VCaP (cell line): ENCODE results near the gene COL9A3.
"Not testable (repeated sequence)": the region's sequence is repeated elsewhere in the genome, so short reads cannot be mapped to it uniquely, and the experiment has no call there.

Experiments
- H3K27ac ChIP-seq: fragments of 450-650 bp; 2 replicates; pipeline ENCODE4 v1.5.1; 2017
- CTCF ChIP-seq: fragments of 450-650 bp; conservative IDR thresholded peaks from 2 replicates; pipeline ENCODE4 v1.5.1; 2017; ENCODE audit warnings: mild to moderate bottlenecking, moderate library complexity

The COL9A3 gene

GRCh38 chr20:62845416-62846160, 28.7 kb downstream of the COL9A3 start:
- TF ChIP-seq CTCF = no peak

GRCh38 chr20:62846166-62846890, 29.5 kb downstream of the COL9A3 start:
- no peak for TF ChIP-seq CTCF
- H3K27ac ChIP-seq = no peak overlapping the region

More at GRCh38 chr20:62845416-62846160, 28.7 kb downstream of the COL9A3 start:
- no peak overlapping the region for H3K27ac ChIP-seq

- H3K27ac ChIP-seq = not testable (repeated sequence)
Measured at GRCh38 chr20:62848917-62849316, 32.1 kb downstream of the COL9A3 start.

DNA sequence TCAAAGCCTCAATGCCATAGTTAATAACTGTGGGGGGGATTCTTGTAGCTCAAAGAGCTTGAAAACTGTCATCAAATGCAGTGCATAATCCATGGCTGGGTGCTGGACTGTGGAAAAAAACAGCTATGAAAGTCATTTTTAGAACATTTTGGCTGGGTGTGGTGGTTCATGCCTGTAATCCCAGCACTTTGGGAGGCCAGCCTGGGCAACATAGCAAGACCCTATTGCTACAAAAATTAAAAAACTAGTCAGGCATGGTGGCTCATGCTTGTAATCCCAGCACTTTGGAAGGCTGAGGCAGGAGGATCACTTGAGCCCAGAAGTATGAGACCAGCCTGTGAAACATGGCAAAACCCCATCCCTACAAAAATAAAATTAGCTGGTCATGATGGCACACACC, 32.6 kb downstream of the COL9A3 start:
- H3K27ac ChIP-seq = no peak overlapping the region
- no peak for TF ChIP-seq CTCF

- no peak for TF ChIP-seq CTCF
- no peak overlapping the region for H3K27ac ChIP-seq
Measured at GRCh38 chr20:62850333-62850974, 33.6 kb downstream of the COL9A3 start.

DNA sequence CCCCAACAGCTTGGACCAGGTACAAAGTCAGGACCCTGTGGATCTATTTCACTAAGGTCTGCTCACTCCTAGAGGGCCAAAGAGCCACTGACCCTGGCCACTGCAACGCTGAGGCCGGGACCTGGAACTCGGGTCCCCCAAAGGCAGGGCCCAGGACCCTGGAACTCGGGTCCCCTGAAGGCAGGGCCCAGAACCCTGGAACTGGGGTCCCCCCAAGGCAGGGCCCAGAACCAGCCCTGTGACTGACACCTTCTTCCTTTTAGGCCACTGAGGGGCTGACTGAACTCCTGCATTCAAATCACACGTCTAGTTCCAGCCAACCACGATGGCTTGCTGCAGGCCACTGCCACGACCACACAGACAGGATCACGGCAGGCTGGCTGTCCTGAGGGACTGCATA, 35.3 kb downstream of the COL9A3 start:
- no peak overlapping the region for H3K27ac ChIP-seq
- TF ChIP-seq CTCF = no peak

DNA sequence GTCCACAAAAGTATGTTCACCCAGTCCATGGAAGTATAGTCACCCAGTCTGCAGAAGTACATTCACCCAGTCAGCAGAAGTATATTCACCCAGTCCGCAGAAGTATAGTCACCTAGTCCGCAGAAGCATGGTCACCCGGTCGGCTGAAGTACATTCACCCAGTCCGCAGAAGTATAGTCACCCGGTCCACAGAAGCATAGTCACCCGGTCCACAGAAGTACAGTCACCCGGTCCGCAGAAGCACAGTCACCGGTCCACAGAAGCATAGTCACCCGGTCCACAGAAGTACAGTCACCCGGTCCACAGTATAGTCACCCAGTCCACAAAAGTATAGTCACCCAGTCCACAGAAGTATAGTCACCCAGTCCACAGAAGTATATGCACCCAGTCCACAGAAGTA, 36.0 kb downstream of the COL9A3 start:
- TF ChIP-seq CTCF = no peak
- H3K27ac ChIP-seq = no peak overlapping the region

- not testable (repeated sequence) for H3K27ac ChIP-seq
Measured at GRCh38 chr20:62853304-62853703, 36.5 kb downstream of the COL9A3 start.
